Mesenteric fat pad (tissue), 1 donor: ENCODE measurements around the gene COL6A5. TPM values are rescaled to one million over a fixed set of nuclear protein-coding genes. Genes with fewer than 3 reads are reported as not detected.
"Not testable (repeated sequence)": the region's sequence is repeated elsewhere in the genome, so short reads cannot be mapped to it uniquely, and the experiment has no call there.

Experiments used
- DNase-seq: peaks from one replicate; pipeline ENCODE4 v3.0.0-alpha.2; 2020; ENCODE audit warnings: low spot score
- long read RNA-seq: library from polyadenylated mRNA; unstranded; transcript quantifications from one replicate; pipeline ENCODE4 v2.0.0, GENCODE V29; 2020
- total RNA-seq: library from RNA; stranded (reverse); fragmentation: NEBNext Ultra II Directional; extraction: Animal tissue kit (Norgen Biotek cat#: 25700); gene quantifications from one replicate; pipeline ENCODE4 v1.2.1, GENCODE V29; 2021
- donor health status: DM: yes; HTN: yes; CAD: no.

The COL6A5 gene
- total RNA-seq: not detected
- long read RNA-seq: 0 reads

GRCh38 chr3:130345487-130346079 is at the start of gene COL6A5:
COL6A5 (plus strand) TSS chr3:130345672; CDS start chr3:130373639, 27,967 bp downstream.
- DNase-seq: no peak

- no peak for DNase-seq
Measured at GRCh38 chr3:130299531-130299930, 45.9 kb upstream of the COL6A5 start.

- no peak for DNase-seq
Measured at GRCh38 chr3:130300888-130301287, 44.6 kb upstream of the COL6A5 start.

DNA sequence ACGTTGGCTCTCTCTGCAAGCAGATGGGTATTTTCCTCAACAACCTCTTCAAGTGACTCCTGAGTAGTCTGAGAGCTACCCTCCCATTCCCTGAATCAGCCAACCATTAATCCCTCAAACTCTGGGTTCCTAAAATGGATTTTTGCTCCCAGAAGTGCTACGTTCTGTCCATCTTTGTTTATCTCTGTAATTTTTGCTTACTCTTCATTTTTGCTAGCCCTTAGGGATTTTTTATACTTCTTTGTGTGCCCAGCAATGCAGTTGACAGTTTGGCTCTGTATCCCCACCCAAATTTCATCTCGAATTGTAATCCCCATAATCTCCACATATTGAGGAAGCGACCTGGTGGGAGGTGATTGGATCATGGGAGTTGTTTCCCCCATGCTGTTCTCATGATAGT is 35.4 kb upstream of the COL6A5 start:
- DNase-seq: no peak

DNA sequence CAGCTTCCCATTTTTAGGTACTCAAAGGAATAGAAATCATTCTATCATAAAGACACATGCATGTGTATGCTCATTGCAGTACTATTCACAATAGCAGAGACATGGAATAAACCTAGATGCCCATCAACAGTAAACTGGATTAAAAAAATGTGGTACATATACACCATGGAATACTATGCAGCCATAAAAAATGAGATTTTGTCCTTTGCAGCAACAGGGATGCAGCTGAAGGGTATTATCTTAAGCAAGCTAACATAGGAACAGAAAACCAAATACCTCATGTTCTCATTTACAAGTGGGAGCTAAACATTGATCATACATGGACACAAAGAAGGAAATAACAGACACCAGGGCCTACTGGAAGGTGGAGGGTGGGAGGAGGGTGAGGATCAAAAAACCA is 33.1 kb upstream of the COL6A5 start:
- no peak for DNase-seq

DNA sequence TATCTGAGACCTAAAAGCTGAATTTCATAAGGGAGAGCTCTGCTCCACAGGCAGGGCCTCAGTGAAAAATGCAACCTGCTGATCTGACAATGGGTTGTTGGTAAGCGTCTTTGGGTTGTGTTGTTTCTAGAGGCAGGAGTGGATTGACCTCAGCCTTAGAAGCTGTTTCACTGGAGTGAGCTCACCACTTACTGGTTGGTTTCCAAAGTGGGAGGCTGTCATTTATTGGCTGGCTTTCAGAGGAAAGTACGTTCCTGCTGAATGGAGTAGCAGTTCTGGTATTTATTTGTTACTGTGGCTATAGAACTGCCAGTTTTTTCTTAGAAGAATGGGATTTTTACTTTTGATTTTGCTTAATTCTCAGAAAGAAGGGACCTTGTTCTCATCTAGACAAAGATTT is 29.3 kb upstream of the COL6A5 start:
- DNase-seq: no peak

GRCh38 chr3:130323503-130323902 is 22.0 kb upstream of the COL6A5 start:
- no peak for DNase-seq

- DNase-seq: no peak
Measured at GRCh38 chr3:130340766-130341165, 4.7 kb upstream of the COL6A5 start.

GRCh38 chr3:130341388-130341787 is 4.1 kb upstream of the COL6A5 start:
- no peak for DNase-seq

DNA sequence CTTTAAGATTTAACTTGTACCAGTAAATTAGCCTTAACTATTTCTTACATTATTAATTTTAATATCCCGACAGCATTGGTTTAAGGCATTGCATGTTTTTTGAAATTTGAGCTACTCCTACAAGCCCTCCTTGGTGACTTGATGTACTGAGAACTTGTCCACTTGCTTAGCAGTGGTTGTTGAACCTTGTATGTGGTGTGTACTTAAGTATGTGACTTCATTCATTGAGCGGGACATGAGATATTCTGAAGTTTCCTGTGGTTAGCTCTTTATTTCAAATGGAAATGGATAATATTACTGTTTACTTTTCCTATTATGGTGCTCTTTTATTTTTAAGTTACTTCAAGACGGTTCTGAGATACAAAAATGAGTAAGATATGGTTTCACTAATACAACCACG is 3.6 kb upstream of the COL6A5 start:
- DNase-seq: no peak

DNA sequence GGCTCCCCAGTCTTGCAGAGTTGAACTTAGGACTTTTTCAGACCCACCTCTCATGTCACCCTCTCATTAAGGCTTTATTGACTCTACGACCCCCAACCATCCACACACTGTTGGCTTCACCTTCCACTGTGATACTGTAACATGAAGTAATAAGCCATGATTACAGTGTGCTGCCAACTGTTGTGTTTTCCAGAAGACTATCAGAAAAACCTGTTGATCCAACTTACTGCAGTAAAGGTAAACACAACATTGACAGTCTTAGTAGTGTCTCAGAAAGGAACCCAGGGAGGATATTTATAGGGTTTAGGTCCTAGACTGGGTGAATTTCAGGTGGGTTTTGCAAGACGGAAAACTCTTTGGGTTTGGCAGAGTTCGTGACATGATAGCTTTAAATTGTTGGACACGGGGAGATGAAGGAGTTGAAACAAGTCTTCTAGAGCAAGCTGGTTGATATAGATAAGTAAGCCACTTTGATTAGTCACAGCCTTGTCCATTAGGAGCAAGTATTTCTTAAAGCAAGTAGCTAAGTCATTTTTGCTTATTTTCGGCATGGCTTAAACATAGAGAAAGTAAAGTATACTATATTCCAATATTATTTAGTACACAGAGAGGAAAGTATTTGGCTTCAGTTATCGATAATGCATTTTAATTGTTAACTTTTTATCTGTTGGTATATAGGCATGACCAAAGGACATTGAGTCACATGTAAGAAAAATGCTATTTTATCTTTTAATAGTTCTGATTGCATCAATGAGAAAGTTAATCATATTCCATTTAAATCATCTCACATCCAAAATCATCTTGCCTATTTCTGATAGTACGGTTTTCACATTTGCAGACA is 2.4 kb upstream of the COL6A5 start:
- DNase-seq: no peak

- not testable (repeated sequence) for DNase-seq
Measured at GRCh38 chr3:130348258-130348657, 2.8 kb downstream of the COL6A5 start.

DNA sequence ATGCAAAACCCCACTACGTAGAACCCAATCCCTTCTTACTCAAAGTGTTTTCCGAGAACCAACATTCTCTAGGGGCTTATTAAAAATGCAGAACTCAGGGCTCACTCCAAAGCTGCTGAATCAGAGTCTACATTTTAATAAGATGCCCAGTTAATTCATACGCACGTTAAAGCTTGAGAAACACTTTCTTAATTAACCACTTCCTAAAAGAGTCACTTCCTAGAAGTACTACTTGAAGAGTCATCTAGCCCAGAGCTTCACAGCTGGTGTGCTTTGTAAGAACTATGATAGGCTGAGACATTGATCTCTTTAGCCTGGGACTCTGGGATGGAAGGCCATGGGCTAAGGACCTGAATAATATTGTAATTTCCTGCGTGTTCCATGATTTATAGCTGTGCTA is 9.0 kb downstream of the COL6A5 start:
- DNase-seq: no peak

DNA sequence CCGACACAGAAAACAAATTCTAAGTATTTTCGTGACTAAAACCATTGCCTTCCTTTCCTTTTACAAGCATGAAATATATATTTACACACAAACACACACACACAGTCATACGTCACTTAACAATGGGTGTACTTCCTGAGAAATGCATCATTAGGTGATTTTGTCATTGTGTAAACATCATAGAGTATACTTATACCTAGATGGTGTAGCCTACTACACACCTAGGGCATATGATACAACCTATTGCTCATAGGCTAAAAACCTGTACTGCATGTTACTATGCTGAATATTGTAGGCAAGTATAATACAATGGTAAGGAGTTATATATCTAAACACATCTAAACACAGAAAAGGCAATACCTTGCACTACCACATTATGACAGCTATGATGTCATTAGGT is 28.6 kb downstream of the COL6A5 start:
- no peak for DNase-seq

DNA sequence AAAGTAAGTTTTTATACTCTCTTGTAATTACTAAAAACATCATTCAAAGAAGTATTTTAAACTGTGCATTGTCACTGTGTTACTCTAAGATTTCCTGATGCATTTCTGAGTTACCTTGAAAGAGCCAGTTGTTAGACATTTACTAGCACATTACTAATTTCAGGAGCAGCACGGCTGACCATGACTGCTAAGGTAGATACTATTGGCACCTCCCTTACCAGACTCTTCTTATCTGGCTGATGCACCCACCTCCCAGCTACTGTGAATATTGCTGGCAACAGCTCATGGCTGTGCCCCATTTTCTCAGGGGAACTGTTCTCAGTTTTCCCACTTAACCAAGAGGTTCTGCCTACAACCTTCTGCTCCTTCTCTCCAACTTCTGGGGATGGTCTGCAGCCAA is 29.4 kb downstream of the COL6A5 start:
- no peak for DNase-seq

DNA sequence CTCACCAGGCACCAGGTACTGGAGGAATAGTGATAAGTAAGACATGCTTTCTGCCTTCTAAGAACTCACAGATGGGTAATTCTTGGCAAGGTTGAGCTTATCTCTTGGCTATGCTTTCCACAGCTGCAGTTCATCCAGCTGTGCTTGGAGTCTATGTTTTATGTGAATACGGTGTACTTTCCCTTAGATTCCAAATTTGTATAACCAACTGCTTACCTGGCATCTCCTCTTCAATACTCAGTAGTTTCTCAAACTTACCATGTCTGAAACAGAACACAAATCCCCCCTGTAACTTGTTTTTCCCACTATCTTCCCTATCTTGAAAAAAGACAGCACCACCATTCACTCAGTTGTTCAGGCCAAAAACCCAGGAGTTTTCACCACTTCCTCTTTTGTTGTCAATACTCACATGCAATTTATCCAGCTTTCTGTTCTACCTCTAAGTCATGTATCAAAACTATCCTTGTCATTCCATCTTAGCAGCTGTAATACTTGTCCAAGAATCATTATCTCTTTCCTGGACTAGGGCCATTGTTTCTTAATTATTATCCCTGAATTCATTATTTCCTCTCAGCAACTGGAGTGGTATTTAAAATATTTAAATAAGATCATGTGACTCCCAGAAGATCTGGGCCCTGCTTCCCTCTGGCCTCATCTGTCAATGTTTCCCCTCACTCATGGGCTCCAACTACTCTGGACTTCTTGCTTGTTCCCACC is 32.6 kb downstream of the COL6A5 start:
- no peak for DNase-seq

DNA sequence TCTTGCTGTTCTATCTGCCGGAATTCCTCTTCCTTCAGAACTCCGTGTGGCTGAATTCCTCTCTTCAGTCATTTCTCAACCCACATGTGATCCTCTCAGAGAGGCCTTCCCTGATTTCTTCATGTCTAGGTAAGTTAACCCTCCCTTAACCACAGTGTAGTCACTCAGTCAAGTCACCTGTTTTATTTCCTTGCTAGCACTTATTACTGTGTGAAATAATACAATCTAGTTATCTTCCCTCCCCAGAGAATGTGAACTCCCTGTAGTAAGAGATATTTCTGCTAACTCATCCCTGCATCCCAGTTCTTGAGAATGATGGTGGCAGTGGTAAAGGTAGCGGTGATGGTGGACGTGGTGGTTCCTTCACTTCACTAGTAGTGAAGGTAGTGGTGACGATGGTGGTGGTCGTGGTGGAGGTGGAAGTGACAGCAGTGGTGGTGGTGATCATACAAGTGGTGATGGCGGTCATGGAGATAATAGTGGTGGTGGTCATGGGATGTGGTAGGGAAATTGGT is 33.3 kb downstream of the COL6A5 start:
- no peak for DNase-seq

- no peak for DNase-seq
Measured at GRCh38 chr3:130379274-130379673, 33.8 kb downstream of the COL6A5 start.

DNA sequence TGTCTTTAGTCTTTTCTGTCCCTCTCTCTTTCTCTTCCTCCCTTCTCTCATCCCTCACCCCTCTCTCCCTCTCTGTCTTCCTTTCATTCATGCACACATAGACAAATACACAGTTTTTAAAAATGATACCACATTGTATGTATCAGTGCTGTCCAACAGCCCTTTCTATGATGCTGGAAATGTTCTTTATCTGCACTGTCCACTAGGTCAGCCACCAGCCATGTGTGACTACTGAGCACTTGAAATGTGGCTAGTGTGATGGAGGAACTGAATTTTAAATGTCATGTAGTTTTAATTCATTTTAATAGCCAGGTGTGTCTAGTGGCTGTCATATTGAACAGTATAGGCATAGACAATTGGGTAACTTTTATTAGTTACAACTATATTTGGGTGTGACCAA is 34.9 kb downstream of the COL6A5 start:
- DNase-seq: no peak

- DNase-seq: no peak
Measured at GRCh38 chr3:130383424-130383823, 38.0 kb downstream of the COL6A5 start.

GRCh38 chr3:130384476-130385025 is 39.1 kb downstream of the COL6A5 start:
- no peak for DNase-seq
